Omental fat pad (tissue), 4 donors: ENCODE measurements around the gene TSHB. TPM values are rescaled to one million over a fixed set of nuclear protein-coding genes. Genes with fewer than 3 reads are reported as not detected.

Experiments used
- ATAC-seq: fragments of 150-250 bp; one replicate; pipeline ENCODE4 v1.9.1; 2016; ENCODE audit warnings: mild to moderate bottlenecking, moderate library complexity; ENCODE audit not compliant: low FRiP score
- DNase-seq: peaks from one replicate; pipeline ENCODE4 v3.0.0-alpha.2; 2019; ENCODE audit warnings: low spot score
- CTCF ChIP-seq, 3 donors: fragments of 450-650 bp; IDR thresholded peaks; one replicate each; pipeline ENCODE4 v1.5.1; 2016 to 2017; ENCODE audit warnings: antibody characterized with exemption in 3 of 3, mild to moderate bottlenecking in 3 of 3, moderate library complexity in 2 of 3
- total RNA-seq, 4 donors: library from RNA; depleted of rRNA; stranded (reverse); fragments of >200 nt; gene quantifications; one replicate each; pipeline ENCODE4 v1.1.0, GENCODE V29; 2016

The TSHB gene
- total RNA-seq, 4 donors from 2014 or later, result not detected

- DNase-seq (no peak), ATAC-seq (no peak)
- no peak for TF ChIP-seq CTCF (IDR thresholded peaks at IDR 0.05)
Measured at GRCh38 chr1:115076384-115076915, 46.8 kb downstream of the TSHB start.

GRCh38 chr1:115077286-115077983 is 47.8 kb downstream of the TSHB start:
- TF ChIP-seq CTCF (IDR thresholded peaks at IDR 0.05), result no peak
- DNase-seq, result no peak
- no peak for ATAC-seq

GRCh38 chr1:115077984-115078330 is 48.3 kb downstream of the TSHB start:
- ATAC-seq (no peak), DNase-seq (no peak)
- TF ChIP-seq CTCF (IDR thresholded peaks at IDR 0.05), result no peak

GRCh38 chr1:115078708-115079107 is 49.1 kb downstream of the TSHB start:
- ATAC-seq (no peak), DNase-seq (no peak)
- no peak for TF ChIP-seq CTCF (IDR thresholded peaks at IDR 0.05)

- ATAC-seq, result no peak
- TF ChIP-seq CTCF (IDR thresholded peaks at IDR 0.05), result no peak
- no peak for DNase-seq
Measured at GRCh38 chr1:115082949-115083348, 53.3 kb downstream of the TSHB start.

Other genes with a start within 250 kb of the TSHB start
- 10 to 100 TPM; 27.0 to 58.0 (median 38.7) TPM for gene SIKE1, start 249.1 kb upstream of the TSHB start, total RNA-seq
- under 1 TPM in 2 of 4 donors, not detected in 2; 0.38 to 0.56 TPM for gene SYCP1, start 175.0 kb upstream of the TSHB start, total RNA-seq
- gene TSPAN2, start 59.7 kb downstream of the TSHB start, total RNA-seq, result 1 to 10 TPM; 2.8 to 7.8 (median 5.6) TPM